ENCODE measurements around the gene CHI3L1. TPM values are rescaled to one million over a fixed set of nuclear protein-coding genes. Genes with fewer than 3 reads are reported as not detected.

Gene CHI3L1
- total RNA-seq, 1 donor from 2014 or later, result not detected

- TF ChIP-seq, protein P1, sequence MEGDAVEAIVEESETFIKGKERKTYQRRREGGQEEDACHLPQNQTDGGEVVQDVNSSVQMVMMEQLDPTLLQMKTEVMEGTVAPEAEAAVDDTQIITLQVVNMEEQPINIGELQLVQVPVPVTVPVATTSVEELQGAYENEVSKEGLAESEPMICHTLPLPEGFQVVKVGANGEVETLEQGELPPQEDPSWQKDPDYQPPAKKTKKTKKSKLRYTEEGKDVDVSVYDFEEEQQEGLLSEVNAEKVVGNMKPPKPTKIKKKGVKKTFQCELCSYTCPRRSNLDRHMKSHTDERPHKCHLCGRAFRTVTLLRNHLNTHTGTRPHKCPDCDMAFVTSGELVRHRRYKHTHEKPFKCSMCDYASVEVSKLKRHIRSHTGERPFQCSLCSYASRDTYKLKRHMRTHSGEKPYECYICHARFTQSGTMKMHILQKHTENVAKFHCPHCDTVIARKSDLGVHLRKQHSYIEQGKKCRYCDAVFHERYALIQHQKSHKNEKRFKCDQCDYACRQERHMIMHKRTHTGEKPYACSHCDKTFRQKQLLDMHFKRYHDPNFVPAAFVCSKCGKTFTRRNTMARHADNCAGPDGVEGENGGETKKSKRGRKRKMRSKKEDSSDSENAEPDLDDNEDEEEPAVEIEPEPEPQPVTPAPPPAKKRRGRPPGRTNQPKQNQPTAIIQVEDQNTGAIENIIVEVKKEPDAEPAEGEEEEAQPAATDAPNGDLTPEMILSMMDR (conservative IDR thresholded peaks at IDR 0.05), result no peak
- no peaks in the 10 kb centered on the region for H3K9me3 Mint-ChIP-seq
- no peak overlapping the region for H3K27ac Mint-ChIP-seq (ENCODE audit: unreplicated experiment)
- peaks cover 4% of the 10 kb centered on the region for H3K4me1 Mint-ChIP-seq
- H3K27me3 Mint-ChIP-seq (ENCODE audit: low read depth), result peaks cover 38% of the 10 kb centered on the region
- no peak overlapping the region for H3K4me3 Mint-ChIP-seq
- H3K36me3 Mint-ChIP-seq (ENCODE audit: low read depth), result no peaks in the 10 kb centered on the region
- DNase-seq (ENCODE audit: low read depth, low spot score), result no peak
Measured at GRCh38 chr1:203217139-203217655, 30.7 kb upstream of the CHI3L1 start.

- Mint-ChIP-seq H3K4me3 (no peak overlapping the region), H3K9me3 (no peaks in the 10 kb centered on the region), H3K4me1 (peaks cover 4% of the 10 kb centered on the region), H3K36me3 (ENCODE audit: low read depth) (no peaks in the 10 kb centered on the region), H3K27ac (ENCODE audit: unreplicated experiment) (no peak overlapping the region), H3K27me3 (ENCODE audit: low read depth) (peaks cover 38% of the 10 kb centered on the region)
- peak; percentile 77 for DNase-seq (ENCODE audit: low read depth, low spot score)
- TF ChIP-seq, protein P1 (conservative IDR thresholded peaks at IDR 0.05), result peak; percentile 86
Measured at GRCh38 chr1:203216274-203217138, 30.0 kb upstream of the CHI3L1 start.

DNA sequence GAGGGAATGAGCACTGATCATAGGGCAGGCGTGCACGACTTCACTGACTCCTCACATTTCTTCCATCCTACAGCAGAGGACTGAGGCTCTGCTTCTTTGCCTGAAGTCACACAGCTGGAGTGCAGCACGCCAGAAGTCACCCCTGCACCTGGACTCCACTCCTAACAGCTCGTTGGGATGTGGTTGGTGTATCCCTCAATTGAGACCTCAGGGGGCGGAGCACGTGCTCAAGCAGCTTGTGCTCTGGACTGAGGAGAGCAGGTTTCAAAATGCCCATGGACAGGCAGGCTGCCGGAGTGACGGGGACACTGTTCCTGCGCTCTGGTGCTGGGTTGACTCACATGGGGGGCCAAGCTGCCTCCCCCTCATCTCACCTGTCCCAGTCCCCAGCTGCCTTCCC lies 29.1 kb upstream of the CHI3L1 start:
- Mint-ChIP-seq H3K27me3 (ENCODE audit: low read depth) (peaks cover 38% of the 10 kb centered on the region), H3K4me3 (no peak overlapping the region), H3K36me3 (ENCODE audit: low read depth) (no peaks in the 10 kb centered on the region), H3K4me1 (peaks cover 4% of the 10 kb centered on the region), H3K9me3 (no peaks in the 10 kb centered on the region), H3K27ac (ENCODE audit: unreplicated experiment) (no peak overlapping the region)
- TF ChIP-seq, protein P1 (conservative IDR thresholded peaks at IDR 0.05), result no peak
- DNase-seq (ENCODE audit: low read depth, low spot score), result no peak

- H3K4me3 Mint-ChIP-seq, result no peak overlapping the region
- no peak for DNase-seq (ENCODE audit: low read depth, low spot score)
- no peak overlapping the region for H3K27ac Mint-ChIP-seq (ENCODE audit: unreplicated experiment)
- TF ChIP-seq, protein P1 (conservative IDR thresholded peaks at IDR 0.05), result no peak
- no peaks in the 10 kb centered on the region for H3K9me3 Mint-ChIP-seq
- H3K27me3 Mint-ChIP-seq (ENCODE audit: low read depth), result peaks cover 34% of the 10 kb centered on the region
- no peaks in the 10 kb centered on the region for H3K36me3 Mint-ChIP-seq (ENCODE audit: low read depth)
- H3K4me1 Mint-ChIP-seq, result peaks cover 4% of the 10 kb centered on the region
Measured at GRCh38 chr1:203214871-203215270, 28.4 kb upstream of the CHI3L1 start.

GRCh38 chr1:203213126-203213525 lies 26.6 kb upstream of the CHI3L1 start:
- Mint-ChIP-seq H3K4me1 (peaks cover 4% of the 10 kb centered on the region), H3K36me3 (ENCODE audit: low read depth) (no peaks in the 10 kb centered on the region), H3K27ac (ENCODE audit: unreplicated experiment) (no peak overlapping the region), H3K4me3 (no peak overlapping the region), H3K9me3 (no peaks in the 10 kb centered on the region), H3K27me3 (ENCODE audit: low read depth) (peaks cover 24% of the 10 kb centered on the region)
- TF ChIP-seq, protein P1 (conservative IDR thresholded peaks at IDR 0.05), result no peak
- no peak for DNase-seq (ENCODE audit: low read depth, low spot score)
